ENCODE measurements around the gene RPS29. TPM values are rescaled to one million over a fixed set of nuclear protein-coding genes. Genes with fewer than 3 reads are reported as not detected.

Gene RPS29
- total RNA-seq, 4 donors from 2014 or later: 1,423 to 9,553 (median 5,247) TPM

GRCh38 chr14:49623387-49623786 is 37.2 kb upstream of the RPS29 start:
- H3K27me3 ChIP-seq: no peaks in the 10 kb centered on the region
- TF ChIP-seq CTCF (IDR thresholded peaks at IDR 0.05): no peak
- 64 to 68% methylated on average over 3 of the region's 3 CpGs for WGBS, 2 donors
- peaks cover 31 to 35% of the 10 kb centered on the region in 2 donors for H3K4me1 ChIP-seq
- peaks cover 0 to 5% of the 10 kb centered on the region in 2 donors for H3K36me3 ChIP-seq
- peak overlapping the region in 1 of 3 donors; percentile 18 for H3K27ac ChIP-seq
- H3K9me3 ChIP-seq: no peaks in the 10 kb centered on the region
- DNase-seq: no peak
- intact Hi-C loops (cut with DNase I): no loop called here
- no peak overlapping the region for H3K4me3 ChIP-seq (replicated peaks in 1 of 3)

GRCh38 chr14:49622022-49622607 is 35.9 kb upstream of the RPS29 start:
- H3K27ac ChIP-seq: peak overlapping the region in 1 of 3 donors; percentile 18
- H3K4me1 ChIP-seq: peaks cover 28 to 35% of the 10 kb centered on the region in 2 donors
- intact Hi-C loops (cut with DNase I): no loop called here

GRCh38 chr14:49621114-49621881 is 35.1 kb upstream of the RPS29 start:
- Histone ChIP-seq H3K36me3 (peaks cover 6 to 16% of the 10 kb centered on the region in 2 donors), H3K4me3 (replicated peaks in 1 of 3) (peak overlapping the region; percentile 57 to 70 (median 67)), H3K27ac (peak overlapping the region; percentile 68 to 86 (median 77)), H3K4me1 (peaks cover 28 to 35% of the 10 kb centered on the region in 2 donors), H3K27me3 (no peaks in the 10 kb centered on the region), H3K9me3 (no peaks in the 10 kb centered on the region)
- DNase-seq: peak; percentile 66 to 67
- intact Hi-C loops (cut with DNase I): no loop called here
- TF ChIP-seq CTCF (IDR thresholded peaks at IDR 0.05) (no peak), POLR2A (IDR thresholded peaks at IDR 0.05) (no peak)
- WGBS, 2 donors: 5 to 12% methylated on average over 9 to 26 of the region's 65 CpGs

More at GRCh38 chr14:49622022-49622607, 35.9 kb upstream of the RPS29 start:
- peak overlapping the region in 1 of 3 donors; percentile 67 for H3K4me3 ChIP-seq (replicated peaks in 1 of 3)
- no peaks in the 10 kb centered on the region for H3K27me3 ChIP-seq
- peaks cover 6 to 16% of the 10 kb centered on the region in 2 donors for H3K36me3 ChIP-seq
- TF ChIP-seq CTCF (IDR thresholded peaks at IDR 0.05): no peak
- no peaks in the 10 kb centered on the region for H3K9me3 ChIP-seq
- no peak for DNase-seq
- 68 to 74% methylated on average over 3 of the region's 3 CpGs for WGBS, 2 donors

- H3K4me1 ChIP-seq: peaks cover 28 to 35% of the 10 kb centered on the region in 2 donors
- TF ChIP-seq POLR2A (IDR thresholded peaks at IDR 0.05) (peak; percentile 35 to 96), CTCF (IDR thresholded peaks at IDR 0.05) (peak in 2 of 6 experiments; percentile 22 to 38)
- peak; percentile 98 for DNase-seq
These were observed 34.3 kb upstream of the RPS29 start, which contains the start of the genes MGAT2 and RPL36AL for GRCh38 chr14:49620182-49621113. Gene MGAT2, plus strand, starts transcription at chr14:49620799. Its CDS starts 470 bp downstream, at chr14:49621269. Gene RPL36AL, minus strand, starts transcription at chr14:49620626. Its CDS starts 1,522 bp downstream, at chr14:49619104.

More at GRCh38 chr14:49620182-49621113, 34.3 kb upstream of the RPS29 start, which contains the start of the genes MGAT2 and RPL36AL:
- WGBS, 2 donors: 0 to 1% methylated on average over 39 to 40 of the region's 85 CpGs
- intact Hi-C loops (cut with DNase I): no loop called here
- Histone ChIP-seq H3K27me3 (no peaks in the 10 kb centered on the region), H3K27ac (peak within 1 kb of the TSS; percentile 68 to 86 (median 77)), H3K4me3 (replicated peaks in 1 of 3) (peak within 1 kb of the TSS; percentile 67 to 87 (median 70)), H3K9me3 (no peaks in the 10 kb centered on the region), H3K36me3 (peaks cover 6 to 16% of the 10 kb centered on the region in 2 donors)

Measured in thyroid gland (tissue), 4 donors.